Measurements from ENCODE around the gene BCL2L12.
A peak's percentile ranks its signal among the peaks of the same experiment; 100 is the strongest.

BCL2L12 gene

DNA sequence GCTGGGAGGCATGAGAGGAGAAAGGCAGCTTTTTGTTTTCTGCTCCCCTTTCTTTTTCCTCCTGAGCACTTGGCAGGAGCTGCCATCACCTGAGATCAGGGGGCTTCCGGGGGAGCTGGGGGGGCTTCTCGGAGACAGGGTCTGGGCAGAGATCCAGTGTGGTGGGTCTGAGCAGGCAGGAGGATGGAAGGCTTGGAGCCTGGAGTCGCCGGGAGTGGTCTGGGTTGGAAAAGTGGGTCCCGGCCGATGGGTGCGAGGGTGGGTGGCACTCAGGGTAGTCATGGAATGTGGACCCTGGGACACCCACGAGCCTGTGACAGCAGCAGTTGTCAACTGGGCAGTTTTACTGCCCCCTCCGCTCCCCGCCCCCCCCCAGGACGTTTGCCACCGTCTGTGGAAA lies 21.4 kb downstream of the BCL2L12 start:
- no peak for DNase-seq

DNA sequence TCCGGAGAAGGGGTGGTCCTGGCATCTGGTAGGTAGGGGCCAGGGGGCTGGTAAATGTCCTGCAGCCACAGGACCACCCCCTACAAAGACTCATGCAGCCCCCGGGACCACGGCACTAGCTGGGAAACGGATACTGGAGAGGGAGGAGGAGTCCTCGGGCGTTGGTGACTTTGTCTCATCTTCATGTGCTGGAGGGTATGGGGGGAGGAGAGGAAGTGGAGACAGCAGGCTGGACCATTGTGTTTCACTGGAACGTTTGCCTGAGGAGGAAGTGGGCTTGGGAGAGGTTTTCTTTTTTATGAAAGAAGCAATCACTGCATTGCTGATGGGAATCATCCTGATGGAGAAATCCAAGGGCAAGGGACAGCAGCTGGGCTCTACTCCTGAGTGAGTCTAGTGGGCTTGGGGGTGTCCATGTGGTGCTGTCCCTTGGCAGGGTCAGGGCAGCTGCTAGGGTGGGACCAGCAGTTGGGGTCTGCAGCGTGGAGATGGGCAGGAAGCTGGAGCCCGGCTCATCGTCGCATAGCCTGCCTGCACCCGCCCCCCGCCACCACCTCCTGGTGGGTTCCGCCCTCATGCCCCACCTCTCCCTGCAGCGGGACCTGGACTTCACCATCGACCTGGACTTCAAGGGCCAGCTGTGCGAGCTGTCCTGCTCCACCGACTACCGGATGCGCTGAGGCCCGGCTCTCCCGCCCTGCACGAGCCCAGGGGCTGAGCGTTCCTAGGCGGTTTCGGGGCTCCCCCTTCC lies 22.0 kb downstream of the BCL2L12 start:
- no peak for DNase-seq

GRCh38 chr19:49688531-49689132 lies 22.9 kb downstream of the BCL2L12 start:
- no peak for DNase-seq

- DNase-seq, result no peak
Observed at GRCh38 chr19:49689133-49690078, 23.7 kb downstream of the BCL2L12 start, which contains the start of gene ADM5. Gene ADM5, plus strand, starts transcription at chr19:49689594. Its CDS starts 244 bp downstream, at chr19:49689838.

GRCh38 chr19:49690079-49690655 lies 24.4 kb downstream of the BCL2L12 start:
- no peak for DNase-seq

DNA sequence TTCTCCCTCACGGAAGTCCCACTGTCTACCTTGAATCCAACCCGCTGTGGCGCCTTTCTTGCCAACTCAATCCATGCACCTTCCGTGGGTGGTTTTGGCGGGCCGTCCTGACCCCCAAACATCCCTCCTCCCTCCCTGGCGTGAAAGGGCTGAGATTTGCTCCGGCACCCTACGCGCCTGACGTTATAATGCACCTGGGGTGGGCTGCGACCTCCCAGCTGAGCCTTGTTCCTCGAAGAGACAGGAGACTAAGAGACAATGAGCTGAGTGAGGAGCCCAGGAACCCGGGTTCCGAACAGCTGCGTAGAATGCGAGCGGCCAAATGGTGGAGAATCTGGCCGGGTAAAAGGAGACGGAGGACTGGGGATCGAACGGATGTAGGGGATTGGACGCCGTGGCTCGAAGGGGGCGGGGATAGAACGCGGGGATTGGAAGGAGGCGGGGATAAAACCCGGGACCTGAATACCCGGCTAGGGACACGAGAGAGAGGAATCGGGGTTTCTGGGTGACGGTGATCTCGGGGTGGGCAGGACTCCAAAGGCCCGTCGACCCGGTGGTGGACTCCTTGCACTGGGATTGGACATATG lies 25.0 kb downstream of the BCL2L12 start, which contains the start of gene CPT1C:
TSS of gene CPT1C (plus strand) at position 461 of the 587 bp plus-strand sequence. CDS start 1,137 bp downstream, outside the sequence.
- DNase-seq, result peak; percentile 48

GRCh38 chr19:49691243-49692146 lies 25.8 kb downstream of the BCL2L12 start:
- peak; percentile 12 for DNase-seq

GRCh38 chr19:49692147-49692506 lies 26.4 kb downstream of the BCL2L12 start:
- DNase-seq, result no peak

DNA sequence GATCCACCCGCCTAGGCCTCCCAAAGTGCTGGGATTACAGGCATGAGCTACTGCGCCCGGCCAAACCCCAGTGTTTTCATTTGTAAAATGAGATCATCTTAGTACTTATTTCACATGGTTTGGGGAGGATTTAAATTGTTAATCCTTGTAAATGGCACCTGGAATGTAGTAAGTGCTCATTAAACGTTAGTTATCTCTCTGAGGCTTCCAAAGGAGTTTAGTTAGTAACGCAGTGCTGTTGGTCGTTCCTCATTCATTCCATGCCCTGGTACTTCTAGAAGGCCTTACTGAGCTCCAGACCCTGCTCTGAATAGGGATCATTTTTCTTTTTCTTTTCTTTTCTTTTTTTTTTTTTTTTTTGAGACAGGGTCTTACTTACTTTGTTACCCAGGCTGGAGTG lies 30.4 kb downstream of the BCL2L12 start:
- DNase-seq, result no peak

- DNase-seq, result no peak
Observed at GRCh38 chr19:49696865-49697264, 31.1 kb downstream of the BCL2L12 start.

GRCh38 chr19:49699364-49699763 lies 33.6 kb downstream of the BCL2L12 start:
- no peak for DNase-seq

- no peak for DNase-seq
Observed at GRCh38 chr19:49700563-49700962, 34.8 kb downstream of the BCL2L12 start.

- DNase-seq, result no peak
Observed at GRCh38 chr19:49701271-49701786, 35.6 kb downstream of the BCL2L12 start.

DNA sequence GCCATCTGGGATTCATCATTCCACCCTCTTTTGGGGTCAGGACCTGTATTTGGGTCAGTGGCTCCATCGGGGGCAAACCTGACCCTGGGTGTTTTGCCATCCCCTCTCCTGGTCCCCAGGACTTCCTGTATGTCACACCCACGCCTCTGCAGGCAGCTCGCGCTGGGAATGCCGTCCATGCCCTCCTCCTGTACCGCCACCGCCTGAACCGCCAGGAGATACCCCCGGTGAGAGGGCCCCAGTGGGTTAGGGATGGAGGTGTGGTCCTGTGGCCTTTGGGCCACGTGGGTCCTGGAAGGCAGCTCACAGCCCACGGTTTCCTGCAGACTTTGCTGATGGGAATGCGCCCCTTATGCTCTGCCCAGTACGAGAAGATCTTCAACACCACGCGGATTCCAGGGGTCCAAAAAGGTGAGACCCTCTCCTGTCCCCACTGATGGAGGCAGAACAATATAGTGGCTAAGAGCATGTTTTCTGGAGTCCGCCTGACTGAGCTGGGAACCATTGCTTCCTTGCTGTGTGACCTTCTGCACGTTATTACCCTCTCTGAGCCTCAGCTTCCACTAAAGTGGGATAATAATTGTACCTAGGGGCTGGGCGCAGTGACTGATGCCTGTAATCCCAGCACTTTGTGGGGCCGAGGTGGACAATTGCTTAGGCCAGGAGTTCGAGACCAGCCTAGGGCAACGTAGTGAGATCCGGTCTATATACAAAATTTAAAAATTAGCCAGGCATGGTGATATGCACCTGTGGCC lies 39.3 kb downstream of the BCL2L12 start:
- DNase-seq, result no peak

DNA sequence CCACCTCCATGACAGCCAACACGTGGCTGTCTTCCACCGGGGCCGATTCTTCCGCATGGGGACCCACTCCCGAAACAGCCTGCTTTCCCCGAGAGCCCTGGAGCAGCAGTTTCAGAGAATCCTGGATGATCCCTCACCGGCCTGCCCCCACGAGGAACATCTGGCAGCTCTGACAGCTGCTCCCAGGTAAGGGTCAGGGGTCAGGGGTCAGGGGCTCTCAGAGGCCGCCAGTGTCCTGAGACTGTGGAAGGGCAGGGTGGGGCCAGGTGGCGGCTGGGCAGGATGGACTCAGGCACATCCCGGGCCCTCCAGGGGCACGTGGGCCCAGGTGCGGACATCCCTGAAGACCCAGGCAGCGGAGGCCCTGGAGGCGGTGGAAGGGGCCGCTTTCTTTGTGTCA lies 40.2 kb downstream of the BCL2L12 start:
- no peak for DNase-seq

GRCh38 chr19:49710372-49710951 lies 44.7 kb downstream of the BCL2L12 start:
- no peak for DNase-seq

- DNase-seq, result no peak
Observed at GRCh38 chr19:49712397-49712859, 46.7 kb downstream of the BCL2L12 start.

DNA sequence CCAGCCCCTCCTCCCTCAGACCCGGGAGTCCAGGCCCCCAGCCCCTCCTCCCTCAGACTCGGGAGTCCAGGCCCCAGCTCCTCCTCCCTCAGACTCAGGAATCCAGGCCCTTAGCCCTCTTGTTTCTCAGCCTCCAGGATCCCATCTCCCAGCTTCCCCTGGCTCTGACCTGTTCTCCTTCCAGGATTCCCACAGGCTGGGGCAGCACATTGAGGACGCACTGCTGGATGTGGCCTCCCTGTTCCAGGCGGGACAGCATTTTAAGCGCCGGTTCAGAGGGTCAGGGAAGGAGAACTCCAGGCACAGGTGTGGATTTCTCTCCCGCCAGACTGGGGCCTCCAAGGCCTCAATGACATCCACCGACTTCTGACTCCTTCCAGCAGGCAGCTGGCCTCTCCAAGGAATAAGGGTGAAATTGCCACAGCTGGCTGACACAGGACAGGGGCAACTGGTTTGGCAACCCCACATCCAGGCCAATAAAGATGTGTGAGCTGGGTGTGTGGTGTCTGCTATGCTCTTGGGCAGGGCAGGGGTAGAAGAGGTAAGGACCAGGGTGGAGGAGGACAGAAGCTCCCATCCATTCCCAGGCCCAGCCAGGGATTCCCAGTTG lies 47.6 kb downstream of the BCL2L12 start:
- no peak for DNase-seq

DNA sequence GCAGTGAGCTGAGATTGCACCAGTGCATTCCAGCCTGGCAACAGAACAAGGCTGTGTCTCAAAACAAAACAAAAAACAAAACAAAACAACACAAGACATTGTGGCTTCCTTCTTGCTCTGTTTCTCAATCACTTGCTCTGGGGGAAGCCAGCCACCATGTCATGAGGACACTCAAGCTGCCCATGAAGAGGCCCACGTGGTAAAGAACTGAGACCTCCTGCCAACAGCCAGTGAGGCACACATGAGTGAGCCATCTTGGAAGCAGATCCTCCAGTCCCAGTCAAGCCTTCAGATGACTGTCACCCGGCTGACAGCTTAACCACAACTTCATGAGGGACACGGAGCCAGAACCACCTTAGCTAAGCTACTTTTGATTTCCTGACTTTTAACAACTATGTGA lies 50.4 kb downstream of the BCL2L12 start:
- DNase-seq, result no peak

DNA sequence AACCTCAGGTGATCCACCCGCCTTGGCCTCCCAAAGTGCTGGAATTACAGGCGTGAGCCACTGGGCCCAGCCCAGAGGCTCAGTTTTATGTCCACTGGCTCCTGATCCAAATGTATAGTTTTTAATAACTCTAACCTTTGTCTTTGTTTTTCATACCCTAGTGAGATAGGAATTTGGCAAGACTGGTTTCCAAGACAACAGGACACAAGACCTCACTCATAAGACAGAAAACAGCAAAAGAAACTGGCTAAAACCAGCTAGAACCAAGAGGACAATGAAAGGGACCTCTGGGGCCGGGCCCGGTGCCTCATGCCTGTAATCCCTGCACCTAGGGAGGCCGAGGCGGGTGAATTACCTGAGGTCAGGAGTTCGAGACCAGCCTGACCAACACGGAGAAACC lies 52.8 kb downstream of the BCL2L12 start:
- DNase-seq, result no peak

All from stimulated activated naive CD4-positive, alpha-beta T cell treated with Interleukin-2 at 50 U/mL for 16 hours (primary cell).